GM18951 (cell line): ENCODE data around the gene EDA.

ENCODE experiments used
- POLR2A ChIP-seq: IDR thresholded peaks from 4 replicates; pipeline ENCODE4 v1.6.1; 2011; ENCODE audit warnings: mild to moderate bottlenecking; ENCODE audit not compliant: insufficient read length, insufficient read depth; ENCODE audit errors: extremely low read depth
- in situ Hi-C: fragments of 300-500 bp; cut with MboI; formaldehyde crosslinking; loops from one replicate; pipeline ENCODE4 v1.12.0; 2022; ENCODE audit warnings: low sequenced_read_pairs, mixed read lengths, inconsistent platforms; ENCODE audit not compliant: unreplicated experiment

The EDA gene

GRCh38 chrX:70062961-70063550 is 447.1 kb downstream of the EDA start:
- TF ChIP-seq POLR2A = no peak
- in situ Hi-C loops = no loop called here

- in situ Hi-C loops = no loop called here
- no peak for TF ChIP-seq POLR2A
Observed at GRCh38 chrX:70066646-70067045, 450.7 kb downstream of the EDA start.

- in situ Hi-C loops = loop anchor here (25.0 kb wide), 1 partner anchor 542 kb away; no protein-coding TSS in a partner anchor
Observed at GRCh38 chrX:70079297-70079696, 463.4 kb downstream of the EDA start.

GRCh38 chrX:70079870-70080269 is 464.0 kb downstream of the EDA start:
- TF ChIP-seq POLR2A = no peak
- in situ Hi-C loops = loop anchor here (25.0 kb wide), 1 partner anchor 543 kb away; no protein-coding TSS in a partner anchor

More at GRCh38 chrX:70079297-70079696, 463.4 kb downstream of the EDA start:
- TF ChIP-seq POLR2A = no peak

- in situ Hi-C loops = loop anchor here (25.0 kb wide), 1 partner anchor 545 kb away; no protein-coding TSS in a partner anchor
- no peak for TF ChIP-seq POLR2A
Observed at GRCh38 chrX:70082723-70083122, 466.8 kb downstream of the EDA start.

GRCh38 chrX:70084592-70085240 is 468.8 kb downstream of the EDA start:
- in situ Hi-C loops = loop anchor here (25.0 kb wide), 1 partner anchor 547 kb away; no protein-coding TSS in a partner anchor
- TF ChIP-seq POLR2A = no peak

GRCh38 chrX:70087857-70088630 is 472.1 kb downstream of the EDA start:
- in situ Hi-C loops = loop anchor here (25.0 kb wide), 1 partner anchor 551 kb away; no protein-coding TSS in a partner anchor
- TF ChIP-seq POLR2A = no peak

- no peak for TF ChIP-seq POLR2A
- in situ Hi-C loops = loop anchor here (25.0 kb wide), 1 partner anchor 551 kb away; no protein-coding TSS in a partner anchor
Observed at GRCh38 chrX:70088751-70089150, 472.8 kb downstream of the EDA start.
